Stimulated activated naive CD4-positive, alpha-beta T cell treated with Interleukin-2 at 50 U/mL for 16 hours (primary cell): ENCODE results near the gene CEP44.
"Not testable (repeated sequence)": the region's sequence is repeated elsewhere in the genome, so short reads cannot be mapped to it uniquely, and the experiment has no call there.

Source experiments
- DNase-seq: peaks from one replicate; lab custom pipeline; 2025; lab: John Stamatoyannopoulos, UW

Gene CEP44

GRCh38 chr4:174279433-174280155 is 4.1 kb upstream of the CEP44 start:
- DNase-seq, result no peak

GRCh38 chr4:174281182-174281737 is 2.5 kb upstream of the CEP44 start:
- no peak for DNase-seq

DNA sequence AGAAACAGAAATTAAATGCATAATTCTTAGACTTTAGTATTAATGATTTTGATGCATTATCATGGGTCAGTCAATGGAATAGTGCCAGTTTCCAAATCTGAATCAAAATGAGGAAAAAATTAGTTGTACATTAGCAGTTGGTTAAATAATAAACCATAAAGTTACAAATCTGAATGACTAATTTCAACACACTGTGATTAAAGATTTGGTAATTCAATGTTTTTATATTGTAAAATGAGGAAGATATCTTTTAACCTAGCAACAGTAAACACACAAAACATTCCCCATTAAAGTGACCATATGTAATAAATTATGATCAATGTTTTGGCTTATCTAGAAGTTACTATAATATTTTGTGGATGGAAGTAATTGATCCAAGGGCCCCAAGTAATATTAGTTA is 1.8 kb upstream of the CEP44 start:
- DNase-seq, result no peak

GRCh38 chr4:174282836-174283506 is 740 bp upstream of the CEP44 start:
- peak; percentile 77 for DNase-seq

- DNase-seq, result no peak
Measured at GRCh38 chr4:174284487-174284886, 776 bp downstream of the CEP44 start.

GRCh38 chr4:174286870-174287269 is 3.2 kb downstream of the CEP44 start:
- no peak for DNase-seq

- no peak for DNase-seq
Measured at GRCh38 chr4:174292473-174292872, 8.8 kb downstream of the CEP44 start.

GRCh38 chr4:174294641-174295040 is 10.9 kb downstream of the CEP44 start:
- not testable (repeated sequence) for DNase-seq

- DNase-seq, result not testable (repeated sequence)
Measured at GRCh38 chr4:174295142-174295541, 11.4 kb downstream of the CEP44 start.

- no peak for DNase-seq
Measured at GRCh38 chr4:174303687-174304086, 20.0 kb downstream of the CEP44 start.

DNA sequence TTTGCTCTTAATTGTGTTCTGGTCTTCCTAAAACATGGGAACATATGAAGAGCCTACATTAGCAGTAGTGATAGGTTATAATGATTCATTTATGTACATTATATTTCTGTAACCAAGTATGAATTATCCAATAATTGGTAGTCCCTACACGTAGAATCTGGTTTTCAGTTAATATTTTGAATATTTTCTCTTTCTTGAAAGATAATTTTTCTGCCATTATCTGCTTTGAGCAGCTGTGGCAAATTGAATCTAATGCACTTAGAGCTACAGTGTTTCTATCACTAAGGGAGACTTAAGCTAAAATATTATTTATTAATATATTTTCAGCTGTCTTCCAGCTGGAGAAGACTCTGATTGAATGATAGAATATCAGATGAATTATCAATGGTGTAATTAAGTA is 21.0 kb downstream of the CEP44 start:
- no peak for DNase-seq

DNA sequence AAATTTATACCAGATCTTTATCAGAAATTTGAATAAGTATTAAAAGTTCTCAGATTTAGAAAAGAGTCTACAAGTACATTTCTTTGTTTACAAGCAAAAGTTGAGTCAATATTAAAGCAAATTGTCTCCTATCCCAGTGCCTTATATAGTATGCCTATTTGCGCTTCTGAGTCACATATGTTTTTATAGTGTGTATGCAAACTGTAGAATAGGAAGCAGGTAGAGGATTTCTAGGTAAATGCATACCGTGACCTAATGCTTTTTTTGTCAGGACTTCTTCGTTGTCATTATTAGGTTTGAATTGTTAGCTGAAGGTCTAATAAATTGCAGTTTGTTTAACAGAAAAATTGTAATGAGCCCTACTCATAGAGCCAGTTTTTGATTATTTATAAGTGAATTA is 22.2 kb downstream of the CEP44 start:
- DNase-seq, result no peak

DNA sequence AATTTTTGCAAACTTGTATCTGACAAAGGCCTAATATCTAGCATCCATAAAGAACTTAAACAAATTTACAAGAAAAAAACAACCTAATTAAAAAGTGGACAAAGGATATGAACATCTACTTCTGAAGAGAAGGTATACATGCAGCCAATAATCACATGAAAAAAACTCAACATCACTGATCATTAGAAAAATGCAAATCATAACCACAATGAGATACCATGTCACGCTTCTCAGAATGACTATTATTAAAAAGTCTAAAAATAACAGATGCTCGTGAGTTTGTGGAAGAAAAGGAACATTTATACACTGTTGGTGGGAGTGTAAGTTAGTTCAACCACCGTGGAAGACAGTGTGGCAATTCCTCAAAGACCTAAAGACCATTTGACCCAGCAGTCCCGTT is 24.0 kb downstream of the CEP44 start:
- DNase-seq, result no peak

DNA sequence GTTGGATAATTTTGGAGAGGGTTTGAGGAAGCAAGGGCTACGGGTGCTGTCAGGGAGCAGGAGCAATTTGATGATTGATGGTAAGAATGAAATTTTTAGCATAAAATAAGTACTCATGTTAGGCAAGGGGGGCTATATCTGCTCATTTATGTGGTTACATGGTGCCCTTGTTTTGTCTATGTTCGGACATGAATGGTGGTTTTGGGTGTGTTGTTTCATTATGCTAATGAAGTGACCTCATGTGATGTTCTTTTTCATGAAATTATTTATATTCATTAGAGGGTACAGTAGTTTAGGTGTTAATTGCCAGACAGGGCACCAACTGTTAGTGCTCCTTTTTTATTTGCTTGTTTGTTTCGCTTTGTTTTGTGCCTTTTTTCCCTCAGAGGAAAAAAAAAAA is 29.3 kb downstream of the CEP44 start:
- DNase-seq, result no peak

DNA sequence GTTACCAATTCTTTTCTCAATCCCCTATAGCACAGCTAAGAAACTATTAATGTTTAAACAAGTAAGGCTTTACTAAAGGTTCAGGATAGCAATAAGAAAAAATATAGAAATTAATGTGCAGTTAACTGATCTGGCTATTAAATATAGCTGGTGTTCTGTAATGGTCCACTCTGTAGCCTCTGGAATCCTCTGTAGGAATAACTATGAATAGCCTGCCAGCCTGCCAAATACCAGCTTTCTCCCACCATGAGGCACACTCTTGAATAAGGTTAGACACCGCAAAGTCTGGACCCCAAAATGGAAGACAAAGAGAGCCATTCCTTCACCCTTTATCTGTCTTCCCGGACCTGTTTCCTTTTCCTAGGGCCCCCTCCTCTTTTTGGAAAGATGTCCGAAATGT is 30.6 kb downstream of the CEP44 start:
- DNase-seq, result no peak

GRCh38 chr4:174314770-174315169 is 31.1 kb downstream of the CEP44 start:
- no peak for DNase-seq

DNA sequence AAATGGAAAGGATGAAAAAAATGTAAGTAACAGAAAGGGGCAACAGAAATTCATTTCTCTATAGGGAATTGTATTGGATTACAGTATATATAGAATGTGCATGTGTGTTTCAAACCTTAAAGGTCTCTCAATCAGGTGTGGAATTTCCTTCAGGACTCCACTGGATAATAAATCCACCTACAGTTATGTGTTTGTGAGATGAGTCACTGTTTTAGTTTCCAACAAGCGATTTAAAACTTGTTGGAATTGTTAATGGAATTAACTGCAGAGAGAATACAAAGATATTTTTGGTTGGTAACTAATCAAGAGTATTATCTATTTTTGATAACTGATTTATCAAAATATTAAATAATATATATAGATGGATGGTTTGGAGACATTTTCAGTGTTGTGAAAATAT is 32.8 kb downstream of the CEP44 start:
- DNase-seq, result no peak

- DNase-seq, result no peak
Measured at GRCh38 chr4:174316954-174317353, 33.2 kb downstream of the CEP44 start.

GRCh38 chr4:174317531-174317930 is 33.8 kb downstream of the CEP44 start:
- no peak for DNase-seq

GRCh38 chr4:174318829-174319764 is 35.4 kb downstream of the CEP44 start:
- no peak for DNase-seq

DNA sequence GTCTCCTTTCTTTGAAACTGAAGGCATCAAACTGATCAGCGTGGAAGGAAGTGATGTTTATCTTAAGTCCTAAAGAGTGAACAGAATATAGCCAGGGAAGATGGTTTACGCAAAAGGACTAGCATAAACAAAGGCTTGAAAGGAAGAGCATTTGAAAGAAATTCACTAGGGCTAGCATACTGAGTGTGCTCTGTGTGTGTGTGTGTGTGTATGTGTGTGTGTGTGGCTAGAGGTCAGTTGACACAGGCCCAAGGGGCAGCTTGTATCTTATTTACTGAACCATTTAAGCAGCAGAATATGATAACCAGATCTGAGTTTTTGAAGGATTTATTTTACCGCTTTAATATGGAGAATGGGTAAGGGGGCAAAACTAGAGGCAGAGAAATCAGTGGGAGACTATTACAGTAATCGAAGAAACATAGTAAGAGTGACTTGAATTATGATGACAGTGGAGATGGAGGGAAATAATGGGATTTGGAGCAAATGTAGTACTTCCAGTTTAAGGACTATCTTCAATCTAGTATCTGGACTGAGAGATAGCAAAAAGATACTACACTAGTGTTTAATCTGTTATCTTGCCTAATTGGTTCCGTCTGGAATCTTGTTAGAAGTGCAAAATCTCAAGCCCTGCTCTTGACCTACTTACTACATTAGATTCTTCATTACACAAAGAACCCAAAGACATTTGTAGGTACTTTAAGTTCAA is 36.9 kb downstream of the CEP44 start:
- no peak for DNase-seq

DNA sequence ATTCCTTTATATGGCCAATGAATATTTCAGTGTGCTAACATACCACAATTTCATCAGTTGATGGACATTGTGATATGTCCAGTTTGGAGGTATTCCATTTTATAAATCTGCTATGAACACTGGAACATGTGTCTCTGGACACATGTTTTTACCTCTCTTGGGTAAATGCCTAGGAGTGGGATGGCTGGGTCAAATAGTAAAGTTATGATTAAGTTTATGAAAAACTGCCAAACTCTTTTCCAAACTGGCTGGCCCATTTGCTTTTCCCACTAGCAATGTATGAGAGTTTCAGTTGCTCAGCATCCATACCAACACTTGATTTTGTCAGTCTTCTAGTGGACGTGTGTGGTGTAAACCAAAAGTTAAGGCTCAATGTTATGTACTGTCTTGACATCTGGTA is 40.5 kb downstream of the CEP44 start:
- no peak for DNase-seq
